Measurements from ENCODE around the gene KCNJ2. TPM values are rescaled to one million over a fixed set of nuclear protein-coding genes. Genes with fewer than 3 reads are reported as not detected.
A peak's percentile ranks its signal among the peaks of the same experiment; 100 is the strongest.

KCNJ2 gene
- total RNA-seq, 1 donor from 2014 or later = 7.5 TPM

- peak overlapping the region in 1 of 2 donors; percentile 63 for H3K4me3 ChIP-seq
- no peaks in the 10 kb centered on the region for H3K9me3 ChIP-seq
- intact Hi-C loops (cut with DNase I) = no loop called here
- H3K4me1 ChIP-seq = peaks cover 0 to 3% of the 10 kb centered on the region in 2 donors
- no peak for DNase-seq (ENCODE audit: low spot score in 2 of 2)
- H3K27me3 ChIP-seq = no peaks in the 10 kb centered on the region
- TF ChIP-seq CTCF (IDR thresholded peaks at IDR 0.05) = no peak
- no peaks in the 10 kb centered on the region for H3K36me3 ChIP-seq
- H3K27ac ChIP-seq = peak overlapping the region; percentile 57 to 74
These were observed 31.0 kb upstream of the KCNJ2 start for GRCh38 chr17:70138291-70138865.

GRCh38 chr17:70139449-70139993, 29.8 kb upstream of the KCNJ2 start:
- H3K27ac ChIP-seq = no peak overlapping the region
- DNase-seq (ENCODE audit: low spot score in 2 of 2) = no peak
- H3K9me3 ChIP-seq = no peaks in the 10 kb centered on the region
- intact Hi-C loops (cut with DNase I) = no loop called here
- no peak for TF ChIP-seq CTCF (IDR thresholded peaks at IDR 0.05)
- H3K27me3 ChIP-seq = no peaks in the 10 kb centered on the region
- H3K36me3 ChIP-seq = no peaks in the 10 kb centered on the region
- no peak overlapping the region for H3K4me3 ChIP-seq
- H3K4me1 ChIP-seq = peaks cover 0 to 3% of the 10 kb centered on the region in 2 donors

GRCh38 chr17:70144260-70144846, 25.0 kb upstream of the KCNJ2 start:
- TF ChIP-seq CTCF (IDR thresholded peaks at IDR 0.05) = peak; percentile 45 to 65 (median 64)
- no peak overlapping the region for H3K4me3 ChIP-seq
- H3K4me1 ChIP-seq = no peaks in the 10 kb centered on the region
- no peaks in the 10 kb centered on the region for H3K27me3 ChIP-seq
- no peak overlapping the region for H3K27ac ChIP-seq
- no peak for DNase-seq (ENCODE audit: low spot score in 2 of 2)
- no peaks in the 10 kb centered on the region for H3K9me3 ChIP-seq
- no peaks in the 10 kb centered on the region for H3K36me3 ChIP-seq
- intact Hi-C loops (cut with DNase I) = loop anchor here (1.0 kb wide), 3 partner anchors 537 to 618 kb away; no protein-coding TSS in a partner anchor

GRCh38 chr17:70153210-70153609, 16.1 kb upstream of the KCNJ2 start:
- no peak for TF ChIP-seq CTCF (IDR thresholded peaks at IDR 0.05)
- H3K27ac ChIP-seq = no peak overlapping the region
- no peaks in the 10 kb centered on the region for H3K9me3 ChIP-seq
- no peak for DNase-seq (ENCODE audit: low spot score in 2 of 2)
- no peaks in the 10 kb centered on the region for H3K27me3 ChIP-seq
- no peaks in the 10 kb centered on the region for H3K4me1 ChIP-seq
- no peaks in the 10 kb centered on the region for H3K36me3 ChIP-seq
- H3K4me3 ChIP-seq = no peak overlapping the region
- intact Hi-C loops (cut with DNase I) = no loop called here

- Histone ChIP-seq H3K27ac (no peak overlapping the region), H3K4me3 (no peak overlapping the region), H3K27me3 (no peaks in the 10 kb centered on the region), H3K4me1 (no peaks in the 10 kb centered on the region), H3K9me3 (no peaks in the 10 kb centered on the region), H3K36me3 (no peaks in the 10 kb centered on the region)
- intact Hi-C loops (cut with DNase I) = no loop called here
- no peak for TF ChIP-seq CTCF (IDR thresholded peaks at IDR 0.05)
- DNase-seq (ENCODE audit: low spot score in 2 of 2) = no peak
These were observed 12.2 kb upstream of the KCNJ2 start for GRCh38 chr17:70157151-70157550.

All from ascending aorta (tissue), 2 donors.